ENCODE data around the gene SPATA12. TPM values are rescaled to one million over a fixed set of nuclear protein-coding genes. Genes with fewer than 3 reads are reported as not detected.

Gene SPATA12
- total RNA-seq, 4 donors from 2014 or later = not detected

DNA sequence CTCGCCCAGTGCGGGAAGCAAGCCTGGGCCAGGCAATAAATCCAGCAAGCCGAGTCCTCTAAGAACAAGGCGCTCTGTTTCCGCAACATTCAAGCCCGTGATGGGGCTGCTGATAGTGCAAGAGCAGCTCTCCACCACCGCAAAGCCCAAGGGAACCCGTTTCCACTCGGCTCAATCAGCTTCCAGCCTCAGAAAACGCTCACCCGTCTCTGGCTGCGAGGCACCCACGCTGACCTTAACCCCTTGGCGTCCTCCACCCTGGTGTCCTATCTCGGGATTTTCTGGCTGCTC is 17.8 kb downstream of the SPATA12 start:
- WGBS, 2 donors = 0 to 4% methylated on average over 9 to 15 of the region's 15 CpGs
- H3K27me3 ChIP-seq = peaks cover 0 to 25% of the 10 kb centered on the region in 2 donors
- peak overlapping the region; percentile 41 to 84 (median 58) for H3K27ac ChIP-seq
- H3K4me3 ChIP-seq = peak overlapping the region; percentile 56 to 80 (median 74)
- no peaks in the 10 kb centered on the region for H3K36me3 ChIP-seq
- DNase-seq (ENCODE audit: low spot score in 2 of 2) = peak; percentile 68 to 75
- TF ChIP-seq EP300 (IDR thresholded peaks at IDR 0.05) (peak in 1 of 2 donors; percentile 50), POLR2A (IDR thresholded peaks at IDR 0.05) (no peak)
- TF ChIP-seq, protein P1, sequence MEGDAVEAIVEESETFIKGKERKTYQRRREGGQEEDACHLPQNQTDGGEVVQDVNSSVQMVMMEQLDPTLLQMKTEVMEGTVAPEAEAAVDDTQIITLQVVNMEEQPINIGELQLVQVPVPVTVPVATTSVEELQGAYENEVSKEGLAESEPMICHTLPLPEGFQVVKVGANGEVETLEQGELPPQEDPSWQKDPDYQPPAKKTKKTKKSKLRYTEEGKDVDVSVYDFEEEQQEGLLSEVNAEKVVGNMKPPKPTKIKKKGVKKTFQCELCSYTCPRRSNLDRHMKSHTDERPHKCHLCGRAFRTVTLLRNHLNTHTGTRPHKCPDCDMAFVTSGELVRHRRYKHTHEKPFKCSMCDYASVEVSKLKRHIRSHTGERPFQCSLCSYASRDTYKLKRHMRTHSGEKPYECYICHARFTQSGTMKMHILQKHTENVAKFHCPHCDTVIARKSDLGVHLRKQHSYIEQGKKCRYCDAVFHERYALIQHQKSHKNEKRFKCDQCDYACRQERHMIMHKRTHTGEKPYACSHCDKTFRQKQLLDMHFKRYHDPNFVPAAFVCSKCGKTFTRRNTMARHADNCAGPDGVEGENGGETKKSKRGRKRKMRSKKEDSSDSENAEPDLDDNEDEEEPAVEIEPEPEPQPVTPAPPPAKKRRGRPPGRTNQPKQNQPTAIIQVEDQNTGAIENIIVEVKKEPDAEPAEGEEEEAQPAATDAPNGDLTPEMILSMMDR (IDR thresholded peaks at IDR 0.05) = no peak
- peaks cover 0 to 21% (median 3%) of the 10 kb centered on the region in 4 donors for H3K4me1 ChIP-seq
- no peaks in the 10 kb centered on the region for H3K9me3 ChIP-seq

DNA sequence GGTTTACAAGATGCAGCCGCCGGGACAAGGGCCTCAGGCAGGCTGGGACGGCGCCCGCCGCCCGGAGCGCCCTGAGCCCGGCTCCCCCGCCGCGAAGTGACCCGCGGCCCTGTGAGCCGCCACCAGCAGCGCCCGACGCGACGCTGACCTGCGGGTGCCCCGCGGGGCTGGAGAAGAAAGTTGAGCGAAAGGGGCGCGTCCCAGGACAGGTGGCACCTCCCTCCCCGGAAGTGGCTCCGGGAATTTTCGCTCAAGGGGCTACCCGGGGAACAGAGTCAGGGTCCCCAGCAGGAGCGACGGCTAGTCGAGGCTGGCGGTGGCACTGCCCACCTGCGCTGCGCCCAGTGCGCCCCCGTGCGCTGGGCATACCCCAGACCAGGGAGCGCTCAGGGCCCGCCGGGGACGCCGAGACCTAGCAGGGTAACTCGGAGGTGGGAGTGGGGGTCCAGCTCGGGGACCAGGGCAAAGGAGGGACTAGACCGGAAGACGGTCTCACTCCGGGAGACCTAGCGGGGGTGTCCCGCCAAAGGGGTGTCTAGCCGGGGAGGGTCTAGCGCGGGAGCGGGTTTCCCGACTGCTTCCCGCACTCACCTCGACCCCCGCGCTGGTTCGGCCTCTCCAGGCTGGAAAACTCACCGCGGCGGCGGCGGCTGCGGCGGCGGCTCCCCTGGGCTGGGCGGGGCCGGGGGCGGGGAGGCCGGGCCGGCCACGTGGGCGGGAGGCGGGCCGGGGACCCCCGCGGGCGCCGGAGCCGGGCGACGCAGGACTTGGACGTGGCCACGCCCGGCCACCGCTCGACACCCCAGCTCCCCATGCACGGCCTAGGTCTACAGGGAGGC is 18.4 kb downstream of the SPATA12 start:
- TF ChIP-seq POLR2A (IDR thresholded peaks at IDR 0.05) = peak in 1 of 2 donors; percentile 17
- TF ChIP-seq, protein P1 (IDR thresholded peaks at IDR 0.05) = no peak
- Histone ChIP-seq H3K4me3 (peak overlapping the region; percentile 56 to 80 (median 74)), H3K36me3 (no peaks in the 10 kb centered on the region), H3K27ac (peak overlapping the region; percentile 41 to 84 (median 58)), H3K9me3 (no peaks in the 10 kb centered on the region), H3K4me1 (peaks cover 0 to 21% (median 3%) of the 10 kb centered on the region in 4 donors), H3K27me3 (peaks cover 0 to 25% of the 10 kb centered on the region in 2 donors)
- 0 to 1% methylated on average over 43 to 56 of the region's 91 CpGs for WGBS, 2 donors
- DNase-seq (ENCODE audit: low spot score in 2 of 2) = peak in 1 of 2 donors; percentile 16

DNA sequence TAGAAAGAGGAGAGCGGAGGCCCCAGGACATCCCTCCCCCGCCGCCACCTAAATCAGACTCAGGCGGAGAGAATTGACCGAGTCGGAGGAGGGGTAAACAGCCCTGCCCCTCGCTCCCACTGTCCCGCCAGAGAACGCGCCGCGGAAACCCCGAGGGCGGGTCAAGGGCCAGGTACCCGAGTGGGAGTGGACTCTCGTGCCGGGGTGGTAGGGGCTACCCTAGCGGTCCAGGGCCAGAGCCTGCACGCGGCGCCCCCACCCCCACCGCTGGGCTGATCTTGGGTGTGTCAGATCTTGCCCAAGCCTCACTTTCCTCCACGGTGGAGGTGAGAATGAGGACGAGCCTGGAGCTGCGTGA is 19.0 kb downstream of the SPATA12 start:
- H3K9me3 ChIP-seq = no peaks in the 10 kb centered on the region
- TF ChIP-seq EP300 (IDR thresholded peaks at IDR 0.05) (no peak), POLR2A (IDR thresholded peaks at IDR 0.05) (no peak)
- TF ChIP-seq, protein P1 (IDR thresholded peaks at IDR 0.05) = no peak
- peak overlapping the region; percentile 56 to 80 (median 74) for H3K4me3 ChIP-seq
- peaks cover 0 to 21% (median 3%) of the 10 kb centered on the region in 4 donors for H3K4me1 ChIP-seq
- H3K27ac ChIP-seq = peak overlapping the region in 1 of 4 donors; percentile 84
- H3K27me3 ChIP-seq = peaks cover 0 to 25% of the 10 kb centered on the region in 2 donors
- no peak for DNase-seq (ENCODE audit: low spot score in 2 of 2)
- H3K36me3 ChIP-seq = no peaks in the 10 kb centered on the region
- 14 to 18% methylated on average over 13 to 14 of the region's 25 CpGs for WGBS, 2 donors

DNA sequence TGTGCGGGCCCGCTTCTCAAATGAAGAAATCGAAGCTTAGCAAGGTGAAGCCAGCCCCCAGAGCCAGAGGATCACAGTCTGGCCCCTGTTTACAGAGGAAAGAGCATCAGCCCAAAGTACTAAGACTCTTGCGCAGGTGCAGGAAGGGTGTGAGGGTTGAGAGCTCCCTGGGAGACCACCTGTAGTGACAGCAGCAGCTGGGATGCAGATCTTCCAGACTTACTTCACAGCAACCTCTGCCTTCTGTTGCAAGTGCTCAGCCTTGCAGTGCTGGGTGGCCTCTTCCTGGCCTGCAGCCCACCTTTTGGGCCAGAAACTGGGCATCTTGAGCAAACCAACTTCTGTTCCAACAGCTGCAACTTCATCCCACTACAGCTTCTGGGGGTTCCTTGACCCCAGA is 19.7 kb downstream of the SPATA12 start:
- 93 to 95% methylated on average over 4 of the region's 4 CpGs for WGBS, 2 donors

DNA sequence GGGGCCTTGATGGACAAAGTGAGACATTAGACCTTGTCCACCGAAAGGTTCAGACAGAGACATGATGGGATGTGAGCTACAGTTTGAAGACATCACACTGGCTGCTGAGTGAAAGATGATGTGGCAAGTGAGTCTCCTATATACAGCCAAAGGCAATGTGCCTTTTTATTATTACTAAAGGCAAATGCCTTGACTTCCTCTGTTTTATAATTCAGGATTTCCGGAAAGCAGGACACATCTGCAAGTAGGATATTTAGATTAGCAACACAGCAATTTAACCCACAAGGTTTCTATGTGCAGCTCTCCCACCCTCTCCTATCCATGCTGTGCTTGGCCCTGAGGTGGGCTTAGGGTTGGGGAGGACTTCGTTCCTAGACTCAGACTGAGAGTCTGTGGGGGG is 20.7 kb downstream of the SPATA12 start:
- DNase-seq (ENCODE audit: low spot score in 2 of 2) = no peak
- Histone ChIP-seq H3K36me3 (no peaks in the 10 kb centered on the region), H3K4me1 (peaks cover 0 to 21% (median 3%) of the 10 kb centered on the region in 4 donors), H3K27ac (no peak overlapping the region), H3K4me3 (no peak overlapping the region), H3K27me3 (peaks cover 0 to 20% of the 10 kb centered on the region in 2 donors), H3K9me3 (no peaks in the 10 kb centered on the region)
- 74 to 89% methylated on average over 3 of the region's 3 CpGs for WGBS, 2 donors
- TF ChIP-seq EP300 (IDR thresholded peaks at IDR 0.05) = no peak
- TF ChIP-seq, protein P1 (IDR thresholded peaks at IDR 0.05) = no peak
- TF ChIP-seq POLR2A (IDR thresholded peaks at IDR 0.05) = no peak

More for the DNA sequence above, 19.7 kb downstream of the SPATA12 start:
- Histone ChIP-seq H3K27me3 (peaks cover 0 to 25% of the 10 kb centered on the region in 2 donors), H3K36me3 (no peaks in the 10 kb centered on the region), H3K4me3 (no peak overlapping the region), H3K27ac (no peak overlapping the region), H3K4me1 (peaks cover 0 to 21% (median 3%) of the 10 kb centered on the region in 4 donors), H3K9me3 (no peaks in the 10 kb centered on the region)
- DNase-seq (ENCODE audit: low spot score in 2 of 2) = no peak
- TF ChIP-seq EP300 (IDR thresholded peaks at IDR 0.05) (no peak), POLR2A (IDR thresholded peaks at IDR 0.05) (no peak)
- TF ChIP-seq, protein P1 (IDR thresholded peaks at IDR 0.05) = no peak

Measured in tibial nerve (tissue), 4 donors.